GM18507 (cell line): ENCODE results near the gene NUP42.
A peak's percentile ranks its signal among the peaks of the same experiment; 100 is the strongest.

Experiments used
- DNase-seq: peaks from one replicate; pipeline ENCODE4 v3.0.0; 2011; ENCODE audit warnings: low read depth; ENCODE audit not compliant: insufficient read length; ENCODE audit errors: extremely low spot score
- FAIRE-seq: peaks from 2 replicates; lab custom pipeline; 2011; peaks lifted over from hg19 to GRCh38; lab: Jason Lieb, UNC

Gene NUP42

DNA sequence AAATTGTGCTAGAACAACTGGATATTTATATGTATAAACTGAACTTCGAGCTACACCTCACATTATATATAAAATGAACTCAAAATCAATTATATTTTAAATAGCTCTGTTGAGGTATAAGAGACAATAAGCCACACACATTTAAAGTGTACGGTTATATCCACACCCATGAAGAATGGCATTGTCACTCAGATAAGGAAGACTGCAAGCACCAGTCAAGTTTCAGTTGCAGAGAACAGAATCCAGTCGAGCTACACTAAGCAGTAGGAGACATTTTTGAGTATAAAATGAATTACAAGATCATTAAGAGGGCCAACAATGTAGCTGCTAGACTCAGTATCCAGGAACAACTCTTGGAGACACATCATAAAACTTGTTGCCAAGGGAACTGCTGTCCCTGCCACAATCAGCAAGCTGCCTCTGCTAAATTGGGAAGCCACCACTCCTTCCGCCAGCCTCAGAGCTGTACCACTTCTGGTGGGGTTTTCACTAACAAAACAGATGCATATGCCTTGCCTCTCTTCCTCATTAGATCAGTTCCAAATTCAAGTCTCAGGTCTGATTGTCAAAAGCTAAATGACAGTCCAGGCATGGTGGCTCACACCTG, 45.1 kb downstream of the NUP42 start:
- FAIRE-seq (no peak), DNase-seq (no peak)

DNA sequence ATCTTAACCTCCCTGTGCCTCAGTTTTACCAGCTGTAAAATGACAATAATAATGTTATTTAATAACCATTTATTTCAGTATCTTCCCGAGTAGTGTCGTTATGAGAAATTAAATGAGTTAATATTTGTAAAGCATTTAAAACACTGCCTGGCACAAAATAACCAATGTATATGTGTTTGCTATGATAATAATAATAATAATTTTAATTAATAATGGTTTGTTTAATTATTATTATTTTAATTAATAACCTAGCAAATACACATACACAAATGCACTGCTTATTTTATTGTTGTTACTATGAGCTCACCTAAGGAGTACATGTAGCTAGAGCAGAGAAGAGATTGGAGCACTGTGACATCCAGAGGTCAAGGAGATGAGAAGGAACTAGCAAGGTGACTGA, 46.6 kb downstream of the NUP42 start:
- DNase-seq, result no peak
- FAIRE-seq, result no peak

- DNase-seq (no peak), FAIRE-seq (no peak)
Measured at GRCh38 chr7:23230641-23231101, 48.8 kb downstream of the NUP42 start.

GRCh38 chr7:23232966-23233365, 51.1 kb downstream of the NUP42 start:
- no peak for FAIRE-seq

DNA sequence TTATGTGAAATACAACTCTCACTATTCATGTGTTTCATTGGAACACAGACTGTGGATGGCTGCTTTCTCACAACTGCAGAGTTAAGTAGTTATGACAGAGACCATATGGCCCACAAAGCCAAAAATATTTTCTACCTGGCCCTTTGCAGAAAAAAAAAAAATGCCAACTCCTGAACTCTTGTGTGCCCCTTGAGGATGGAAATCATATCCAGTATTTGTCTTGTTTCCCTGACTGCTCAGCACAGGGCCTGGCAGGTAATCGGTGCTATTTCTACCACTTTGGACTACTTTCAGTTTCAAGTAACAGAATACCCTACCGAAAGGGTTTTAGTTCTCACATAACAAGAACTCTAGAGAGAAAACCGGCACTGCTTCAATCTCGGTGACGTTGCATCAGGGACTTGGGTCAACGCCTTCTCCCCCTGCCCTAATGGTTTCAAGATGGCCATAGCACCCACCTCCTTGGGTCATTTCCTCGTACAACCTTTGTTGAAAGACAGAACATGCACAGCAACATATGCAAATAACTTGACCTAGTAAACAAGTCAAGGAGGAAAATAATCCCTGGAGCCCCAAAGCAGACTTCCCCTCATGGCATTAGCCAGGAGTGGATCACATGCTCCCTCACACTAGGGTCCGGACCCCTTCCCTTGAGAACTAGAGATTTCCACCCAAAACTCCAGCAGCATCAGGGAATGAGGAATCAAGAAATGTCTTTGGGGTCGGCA, 52.9 kb downstream of the NUP42 start:
- DNase-seq (peak; percentile 48), FAIRE-seq (peak; percentile 92)

More at GRCh38 chr7:23232966-23233365, 51.1 kb downstream of the NUP42 start:
- DNase-seq, result no peak

- DNase-seq, result no peak
- FAIRE-seq, result no peak
Measured at GRCh38 chr7:23235813-23236221, 54.0 kb downstream of the NUP42 start.

DNA sequence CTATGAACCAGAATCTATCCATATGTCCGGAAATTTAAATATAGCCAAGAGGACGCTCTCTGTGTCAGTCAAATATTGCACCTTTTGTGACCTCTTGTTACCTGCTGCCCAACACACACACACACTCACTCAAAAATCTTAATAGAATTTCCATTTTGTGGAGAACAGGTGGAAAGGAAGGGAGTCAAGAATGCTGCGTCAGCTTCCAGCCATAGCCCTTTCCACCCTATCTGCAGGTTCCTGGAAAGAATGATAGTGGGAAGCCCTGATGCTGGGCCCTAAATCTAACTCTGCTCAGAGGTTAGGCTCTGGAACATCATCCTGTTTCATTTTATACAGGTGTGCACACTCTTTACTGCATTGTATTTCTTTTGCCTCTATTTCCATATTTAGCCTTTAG, 55.2 kb downstream of the NUP42 start:
- FAIRE-seq, result no peak

GRCh38 chr7:23238983-23239652, 57.3 kb downstream of the NUP42 start:
- FAIRE-seq (no peak), DNase-seq (no peak)

More for the DNA sequence above, 55.2 kb downstream of the NUP42 start:
- no peak for DNase-seq

DNA sequence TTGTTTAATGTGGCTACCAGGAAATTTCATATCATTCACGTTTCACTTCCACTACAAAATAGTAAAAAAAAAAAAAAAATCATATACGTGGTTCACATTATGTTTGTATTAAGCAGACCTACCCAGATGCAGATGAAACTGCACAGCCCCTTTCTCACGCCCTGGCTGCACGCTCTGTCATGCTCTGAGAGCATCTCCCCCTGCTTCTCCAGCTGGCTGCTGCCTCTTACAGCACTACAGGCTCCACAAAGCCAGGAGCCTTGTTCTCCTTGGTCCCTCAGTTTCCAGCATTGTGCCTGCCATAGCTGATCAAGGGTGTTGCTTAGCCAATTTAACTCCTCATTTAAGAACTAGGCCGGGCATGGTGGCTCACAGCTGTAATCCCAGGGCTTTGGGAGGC, 57.9 kb downstream of the NUP42 start:
- no peak for FAIRE-seq
- no peak for DNase-seq

DNA sequence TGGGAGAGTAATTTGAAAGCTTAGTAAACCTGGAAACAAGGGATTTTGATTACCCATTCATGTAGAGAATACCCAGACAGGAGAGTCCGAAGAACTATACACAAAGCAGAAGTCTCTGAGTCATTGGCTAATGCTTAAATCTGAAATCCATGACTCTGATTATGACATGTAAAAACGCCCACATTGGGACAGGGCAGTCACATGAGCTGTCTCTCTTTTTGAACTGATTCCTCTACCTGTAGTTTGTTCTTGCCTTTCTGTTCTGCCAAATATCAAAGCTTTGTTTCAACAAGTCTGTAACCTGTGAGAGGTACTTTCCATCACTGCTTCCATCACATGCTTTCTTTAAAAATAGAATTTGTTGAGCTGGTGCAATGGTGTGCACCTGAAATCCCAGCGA, 60.5 kb downstream of the NUP42 start:
- FAIRE-seq (no peak), DNase-seq (no peak)

- FAIRE-seq (no peak), DNase-seq (no peak)
Measured at GRCh38 chr7:23242935-23243334, 61.1 kb downstream of the NUP42 start.

DNA sequence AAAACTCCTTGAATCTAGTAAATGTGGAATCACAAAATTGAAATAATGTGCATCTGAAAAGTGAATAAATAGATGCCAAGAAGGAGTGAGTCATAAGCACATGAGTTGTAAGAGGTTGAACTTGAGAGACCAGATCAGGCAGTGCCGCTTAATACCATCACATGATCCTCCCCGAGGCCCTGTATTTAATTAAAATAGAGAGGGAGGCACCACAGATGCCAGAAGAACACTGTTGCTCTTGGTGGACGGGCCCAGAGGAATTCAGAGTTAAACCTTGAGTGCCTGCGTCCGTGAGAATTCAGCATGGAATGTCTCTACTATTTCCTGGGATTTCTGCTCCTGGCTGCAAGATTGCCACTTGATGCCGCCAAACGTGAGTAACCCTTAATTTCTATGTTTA, 64.7 kb downstream of the NUP42 start, which contains the start of gene GPNMB:
Gene GPNMB, plus strand, starts transcription at position 221 of the 400 bp plus-strand sequence. Its CDS starts 83 bp downstream, at position 304.
- DNase-seq, result no peak
- no peak for FAIRE-seq

- no peak for DNase-seq
- no peak for FAIRE-seq
Measured at GRCh38 chr7:23247046-23247602, 65.3 kb downstream of the NUP42 start.

- DNase-seq, result no peak
Measured at GRCh38 chr7:23247603-23248335, 65.9 kb downstream of the NUP42 start.

DNA sequence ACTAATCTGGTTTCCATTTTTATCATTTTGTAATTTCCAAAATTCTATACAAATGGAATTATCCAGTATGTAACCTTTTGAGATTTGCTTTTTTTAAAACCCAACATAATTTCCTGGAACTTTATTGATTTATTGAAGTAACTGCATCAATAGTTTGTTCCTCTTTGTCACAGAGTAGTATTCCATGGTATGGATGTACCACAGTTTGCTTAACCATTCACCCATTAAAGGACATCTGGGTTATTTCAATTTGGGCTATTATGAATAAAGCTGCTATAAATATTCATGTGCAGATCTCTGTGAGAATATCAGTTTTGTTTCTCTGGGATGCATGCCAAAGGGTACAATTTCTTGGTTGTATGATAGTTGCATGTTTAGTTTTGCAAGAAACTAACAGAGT, 67.6 kb downstream of the NUP42 start:
- no peak for DNase-seq
- FAIRE-seq, result no peak

More at GRCh38 chr7:23247603-23248335, 65.9 kb downstream of the NUP42 start:
- FAIRE-seq, result no peak
